Measurements from ENCODE around the gene NFIA.

Gene NFIA

GRCh38 chr1:61085206-61085982, 3.0 kb downstream of the NFIA start:
- DNase-seq: no peak

DNA sequence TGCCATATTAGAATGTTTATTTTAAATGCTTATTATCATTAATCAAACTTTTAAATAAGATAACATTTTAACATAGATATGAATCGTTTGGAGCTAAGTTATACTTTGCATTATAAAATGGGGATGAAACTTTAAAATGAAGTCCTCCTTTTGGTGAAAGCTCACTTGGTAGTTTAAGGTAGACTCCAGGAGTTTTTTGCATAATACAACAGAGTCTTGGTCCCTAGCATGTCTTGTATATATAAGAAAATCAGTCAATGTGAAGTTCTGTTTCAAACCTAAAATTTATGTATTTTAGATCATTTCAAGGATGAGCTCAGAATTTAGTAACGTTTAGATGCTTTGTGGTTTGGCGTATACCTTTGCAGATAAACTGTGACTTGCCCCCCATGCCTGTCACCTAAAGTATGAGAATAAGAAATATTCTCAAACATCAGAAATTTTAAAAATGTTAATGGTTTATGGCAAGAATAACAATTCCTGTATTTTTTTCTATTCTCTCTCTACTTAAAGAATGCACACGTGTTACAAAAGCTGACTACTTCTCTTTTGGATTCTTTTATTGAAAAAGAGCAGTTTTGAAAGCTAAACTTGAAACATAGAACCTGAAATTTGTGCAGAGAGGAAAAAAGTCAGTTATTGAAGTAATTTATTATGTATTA, 3.8 kb downstream of the NFIA start:
- no peak for DNase-seq

- DNase-seq: no peak
Measured at GRCh38 chr1:61087571-61087970, 5.2 kb downstream of the NFIA start.

DNA sequence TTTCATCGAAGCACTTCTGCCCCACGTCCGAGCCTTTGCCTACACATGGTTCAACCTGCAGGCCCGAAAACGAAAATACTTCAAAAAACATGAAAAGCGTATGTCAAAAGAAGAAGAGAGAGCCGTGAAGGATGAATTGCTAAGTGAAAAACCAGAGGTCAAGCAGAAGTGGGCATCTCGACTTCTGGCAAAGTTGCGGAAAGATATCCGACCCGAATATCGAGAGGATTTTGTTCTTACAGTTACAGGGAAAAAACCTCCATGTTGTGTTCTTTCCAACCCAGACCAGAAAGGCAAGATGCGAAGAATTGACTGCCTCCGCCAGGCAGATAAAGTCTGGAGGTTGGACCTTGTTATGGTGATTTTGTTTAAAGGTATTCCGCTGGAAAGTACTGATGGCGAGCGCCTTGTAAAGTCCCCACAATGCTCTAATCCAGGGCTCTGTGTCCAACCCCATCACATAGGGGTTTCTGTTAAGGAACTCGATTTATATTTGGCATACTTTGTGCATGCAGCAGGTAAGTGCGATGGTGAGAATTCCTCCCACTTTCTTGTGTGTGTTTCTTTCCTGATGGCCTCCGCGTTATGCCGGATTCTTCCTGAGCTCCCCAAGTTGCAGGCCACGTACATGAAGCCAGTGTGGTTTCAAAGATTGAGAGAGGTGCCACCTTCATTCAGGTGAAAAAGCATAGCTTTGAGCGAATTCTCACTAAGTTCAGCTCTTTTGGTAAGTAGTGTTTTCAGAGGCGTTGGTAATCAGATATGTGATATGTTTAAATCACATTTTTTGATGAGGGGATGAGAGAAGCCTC, 6.0 kb downstream of the NFIA start:
- DNase-seq: no peak

- DNase-seq: no peak
Measured at GRCh38 chr1:61089338-61089737, 7.0 kb downstream of the NFIA start.

- DNase-seq: no peak
Measured at GRCh38 chr1:61089741-61090140, 7.4 kb downstream of the NFIA start.

- DNase-seq: no peak
Measured at GRCh38 chr1:61090546-61091202, 8.3 kb downstream of the NFIA start.

DNA sequence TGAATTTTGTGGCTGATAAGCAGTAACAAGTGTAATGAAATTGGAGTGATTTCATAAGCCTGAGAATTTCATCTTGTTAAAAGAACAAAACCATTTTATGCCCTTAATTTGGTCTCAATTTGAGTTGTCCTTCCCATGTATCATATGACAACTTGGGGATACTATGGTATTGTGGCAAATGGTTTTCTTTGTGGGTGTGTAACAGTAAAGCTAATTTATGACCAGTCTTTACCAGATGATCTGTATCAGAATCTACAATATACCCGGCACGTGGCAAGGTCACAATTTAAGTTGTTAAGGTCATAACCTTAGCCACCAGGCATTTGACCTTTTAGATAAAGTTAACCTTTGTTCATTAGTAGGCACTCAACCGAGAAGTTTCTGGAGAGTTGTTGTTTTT, 9.1 kb downstream of the NFIA start:
- no peak for DNase-seq

- DNase-seq: no peak
Measured at GRCh38 chr1:61092642-61093041, 10.3 kb downstream of the NFIA start.

- DNase-seq: no peak
Measured at GRCh38 chr1:61093525-61094137, 11.3 kb downstream of the NFIA start.

- DNase-seq: no peak
Measured at GRCh38 chr1:61094677-61095469, 12.5 kb downstream of the NFIA start.

DNA sequence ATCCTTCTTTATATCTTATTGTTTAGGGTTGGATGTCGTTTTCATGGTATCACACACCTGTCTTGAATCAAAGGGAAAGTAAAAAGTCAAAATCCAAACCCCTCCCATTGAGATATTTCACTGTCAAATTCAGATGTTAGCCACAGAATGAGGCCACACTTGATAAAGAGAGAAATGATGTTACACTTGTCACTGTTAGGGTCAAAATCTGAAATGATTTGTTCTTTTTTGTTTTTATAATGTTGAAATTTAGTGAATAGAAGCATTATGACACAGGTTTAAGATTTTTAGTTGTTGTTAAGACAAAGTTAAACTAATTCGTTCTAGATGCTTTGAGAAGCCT, 13.1 kb downstream of the NFIA start:
- no peak for DNase-seq

DNA sequence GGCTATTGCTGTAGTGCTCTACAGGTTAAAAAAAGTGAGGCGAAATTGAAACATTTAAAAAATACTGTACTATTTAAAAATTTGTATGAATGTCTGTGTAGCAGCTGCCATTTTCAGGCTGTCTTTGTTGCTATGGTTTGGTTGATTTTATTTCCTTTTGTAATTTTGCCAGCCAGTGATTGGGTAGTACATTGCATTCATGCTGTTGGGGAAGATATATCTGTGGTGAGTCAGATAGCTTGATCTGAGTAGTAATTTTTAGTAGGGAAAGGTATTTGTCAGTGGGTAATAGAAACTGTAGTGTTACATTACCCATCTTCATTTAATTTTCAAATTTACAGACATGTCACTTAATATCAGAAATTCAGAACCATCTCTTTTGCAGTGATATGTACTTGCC, 15.0 kb downstream of the NFIA start:
- no peak for DNase-seq

DNA sequence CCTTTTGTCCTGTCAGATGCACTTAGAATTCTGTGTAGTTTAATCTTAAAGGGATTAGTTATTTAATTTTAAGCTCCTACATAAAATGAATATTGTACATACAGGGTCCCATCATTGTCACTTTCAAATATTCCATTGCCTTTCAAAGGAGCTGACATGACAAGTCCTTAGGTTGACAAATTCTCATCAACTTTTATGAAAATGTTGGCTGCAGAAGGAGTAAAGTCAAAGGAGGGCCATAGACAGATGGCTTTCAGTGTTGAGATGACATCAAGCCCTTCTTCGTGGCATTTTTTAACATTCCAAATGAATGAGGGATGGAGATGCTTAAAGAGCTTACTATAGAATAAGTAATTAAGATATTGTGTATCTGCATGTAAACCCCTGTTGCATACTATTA, 15.4 kb downstream of the NFIA start:
- DNase-seq: no peak

GRCh38 chr1:61098333-61098732, 16.0 kb downstream of the NFIA start:
- no peak for DNase-seq

DNA sequence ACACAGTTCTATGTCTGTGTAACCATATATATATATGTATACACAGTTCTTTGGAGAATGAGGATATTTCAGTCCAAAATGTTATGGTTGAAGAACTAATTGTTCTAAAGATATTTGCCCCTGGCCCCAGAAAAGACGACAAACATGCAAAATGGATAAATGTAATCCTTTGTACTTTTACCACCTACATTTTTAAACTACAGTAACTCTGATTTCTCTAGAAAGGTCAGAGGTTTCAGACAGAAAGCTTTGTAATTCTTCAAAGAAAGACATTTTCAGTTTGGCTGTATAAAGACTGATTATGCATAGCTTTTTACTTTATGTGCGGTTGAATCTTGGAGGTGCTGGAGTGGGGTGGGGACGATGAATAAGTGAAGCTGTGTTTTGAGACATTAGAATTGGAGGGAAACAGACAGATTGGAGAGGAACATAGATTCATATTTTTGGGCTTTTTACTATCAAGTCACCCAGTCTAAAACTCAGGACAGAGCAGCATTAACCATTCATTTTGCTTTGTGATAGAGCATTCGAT, 16.6 kb downstream of the NFIA start:
- no peak for DNase-seq

DNA sequence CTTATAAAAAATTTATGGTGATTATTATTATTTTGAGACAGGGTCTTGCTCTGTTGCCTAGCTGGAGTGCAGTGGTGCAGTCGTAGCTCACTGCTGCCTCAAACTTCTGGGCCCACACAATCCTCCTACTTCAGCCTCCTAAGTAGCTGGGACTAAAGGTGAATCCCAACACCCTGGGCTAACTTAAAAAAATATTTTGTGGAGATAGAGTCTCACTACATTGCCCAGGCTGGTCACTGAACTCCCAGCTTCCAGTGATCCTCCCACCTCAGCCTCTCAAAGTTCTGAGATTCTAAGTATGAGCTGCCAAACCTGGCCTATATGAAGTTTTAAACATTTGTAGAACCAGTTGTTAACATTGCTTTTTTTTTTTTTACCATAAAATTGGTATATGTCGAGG, 18.2 kb downstream of the NFIA start:
- no peak for DNase-seq

DNA sequence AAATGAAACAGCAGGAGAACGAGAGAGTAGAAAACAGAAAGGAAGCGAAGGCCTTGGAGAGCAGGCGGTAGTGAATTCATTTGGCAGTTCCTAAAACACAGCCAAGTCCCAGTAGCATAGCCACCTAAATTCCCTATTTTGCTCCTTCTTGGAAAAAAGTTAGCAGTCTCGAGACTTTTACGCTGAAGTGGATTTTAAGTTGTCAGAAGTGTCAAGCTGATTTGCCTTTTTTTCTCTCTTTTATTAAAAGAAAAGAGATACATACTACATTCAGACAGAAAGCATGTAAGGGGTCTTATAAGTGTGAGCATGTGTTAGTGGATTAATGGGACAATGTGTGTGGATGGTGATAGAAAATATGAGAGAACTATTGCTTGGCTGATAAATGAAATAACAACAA, 19.2 kb downstream of the NFIA start:
- DNase-seq: no peak

DNA sequence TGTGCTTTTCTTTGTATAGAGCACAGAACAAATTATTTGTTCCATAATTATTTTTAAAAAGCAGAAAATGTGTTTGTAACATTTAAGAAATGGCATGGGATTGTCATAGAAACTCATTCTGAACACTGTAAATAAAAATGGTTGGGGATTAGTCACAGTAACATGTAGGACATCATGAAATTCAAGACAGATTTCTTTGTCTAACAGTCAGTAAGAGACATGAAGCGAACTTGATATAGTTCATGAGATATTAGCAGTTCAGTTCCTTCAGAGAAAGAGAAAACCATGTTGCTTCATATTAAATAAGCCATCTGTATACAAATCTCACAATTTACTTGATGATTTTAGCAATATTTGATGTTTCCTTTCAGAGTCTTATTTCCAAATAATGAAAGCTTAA, 19.7 kb downstream of the NFIA start:
- DNase-seq: no peak

DNA sequence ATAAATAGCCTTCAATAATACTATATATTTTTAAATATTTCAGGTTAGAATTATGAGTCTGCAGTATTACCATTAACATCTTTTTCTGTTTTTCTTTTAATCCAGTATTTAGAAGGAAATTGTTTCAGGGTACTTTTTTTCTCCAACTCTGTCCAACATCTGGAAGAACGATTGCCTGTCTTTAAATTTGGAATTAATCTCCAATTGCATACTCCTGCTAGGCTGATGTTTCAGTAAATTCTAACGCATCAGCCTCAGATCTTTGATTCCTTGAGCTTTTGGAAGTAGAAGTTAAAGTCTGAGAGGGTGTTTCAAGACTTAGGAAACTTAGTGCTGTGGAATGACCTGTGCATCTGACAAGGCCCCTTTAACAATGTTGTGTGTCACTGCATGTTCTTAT, 20.3 kb downstream of the NFIA start:
- DNase-seq: no peak

DNA sequence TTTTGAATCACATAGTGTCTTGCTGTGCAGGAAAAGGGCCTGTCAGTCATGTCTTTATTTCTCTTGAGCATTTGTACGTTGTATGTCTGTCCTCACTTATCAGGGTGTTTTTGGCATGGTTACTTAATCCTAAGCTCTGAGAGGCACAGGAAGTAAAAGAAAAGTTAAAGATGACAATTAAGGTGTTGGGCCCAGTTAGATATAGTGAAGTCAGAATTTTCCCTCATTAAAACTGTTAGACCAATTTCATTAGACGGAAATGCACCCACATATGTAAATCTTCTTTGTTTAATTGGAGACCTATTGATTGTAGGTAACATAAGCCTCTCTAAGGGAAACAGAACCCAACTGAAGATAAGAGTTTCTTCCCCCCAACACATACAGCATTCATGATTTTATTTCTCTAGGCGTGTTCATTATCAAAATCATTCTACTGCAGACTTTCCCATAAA, 21.9 kb downstream of the NFIA start:
- no peak for DNase-seq

GRCh38 chr1:61107638-61108037, 25.3 kb downstream of the NFIA start:
- no peak for DNase-seq

All from CD4-positive, alpha-beta T cell treated with Interleukin-21 for 1 hour (primary cell).